ENCODE measurements around the gene CSH1. TPM values are rescaled to one million over a fixed set of nuclear protein-coding genes. Genes with fewer than 3 reads are reported as not detected.

CSH1 gene
- total and polyA plus RNA-seq, 4 donors: not detected

DNA sequence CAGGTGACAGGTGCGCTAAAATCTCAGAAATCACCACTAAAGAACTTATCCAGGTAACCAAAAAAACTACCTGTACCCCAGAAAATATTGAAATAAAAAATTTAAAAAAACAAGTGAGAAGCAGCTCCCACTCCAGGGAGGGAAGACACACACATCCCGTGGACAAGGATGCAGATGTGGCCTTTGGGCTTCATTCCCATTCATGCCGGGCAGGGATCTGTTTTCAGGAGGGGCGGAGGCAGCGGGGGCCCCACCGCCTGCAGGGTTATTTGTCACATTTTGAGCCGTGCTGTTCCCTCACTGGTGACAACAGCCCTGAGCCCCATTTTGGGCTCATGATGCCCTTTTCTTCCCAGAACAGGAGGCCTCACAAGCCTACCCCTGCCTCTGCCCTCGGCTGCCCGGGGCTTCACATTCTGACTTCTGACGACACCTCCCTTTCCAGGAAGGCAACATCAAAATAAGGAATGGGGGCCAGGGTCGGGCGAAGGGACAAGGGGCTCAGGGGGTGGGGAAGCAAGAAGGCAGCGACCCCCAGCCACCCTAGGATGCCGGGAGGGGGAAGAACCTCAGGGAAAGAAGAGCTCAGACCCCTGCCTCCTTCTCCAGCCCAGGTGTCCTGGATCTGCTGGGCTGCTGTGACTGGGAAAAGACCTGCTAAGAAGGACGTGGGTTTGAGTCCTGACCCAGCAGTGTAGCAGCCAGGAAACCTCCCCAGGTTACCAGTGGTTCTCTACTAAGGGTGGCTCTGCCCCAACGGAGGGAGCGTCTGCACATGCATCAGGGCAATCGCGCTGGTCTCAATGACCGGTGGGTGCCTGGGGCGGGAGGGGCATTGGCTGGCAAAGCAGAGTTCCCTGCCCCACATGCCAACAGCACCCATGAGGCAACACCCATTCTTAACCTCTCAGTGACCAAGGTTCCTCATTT, 38.1 kb upstream of the CSH1 start:
- Histone ChIP-seq H3K9me3 (ENCODE audit: control insufficient read depth in 4 of 4, insufficient read depth in 3 of 4, low read length in 3 of 4) (no peaks in the 10 kb centered on the region), H3K9ac (ENCODE audit: insufficient read depth in 1 of 2, low read length in 2 of 2) (no peak overlapping the region)
- WGBS, 2 donors: 81 to 84% methylated on average over 21 of the region's 21 CpGs

DNA sequence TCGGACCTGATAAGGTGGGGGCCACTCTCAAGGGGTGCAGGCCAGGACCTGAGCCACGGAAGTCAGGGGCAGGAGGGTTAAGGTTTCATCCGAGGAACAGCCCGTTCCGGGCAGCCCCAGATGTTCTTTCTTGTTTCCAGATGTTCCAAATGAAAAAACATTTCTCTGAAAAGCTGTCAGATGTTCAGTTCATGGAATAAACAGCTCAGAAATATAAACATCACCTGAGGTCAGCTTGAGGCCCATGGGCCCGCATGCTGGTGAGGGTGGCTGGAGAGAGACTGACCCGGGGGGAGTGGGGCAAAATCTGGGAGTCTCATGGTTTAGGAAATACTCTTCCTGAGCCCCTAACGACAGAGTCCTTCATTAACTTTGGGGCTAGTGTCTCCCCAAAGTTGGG, 37.2 kb upstream of the CSH1 start:
- WGBS, 2 donors: 87 to 89% methylated on average over 8 of the region's 8 CpGs
- H3K36me3 ChIP-seq (ENCODE audit: control insufficient read depth in 4 of 4, insufficient read depth in 4 of 4, low read length in 4 of 4): no peaks in the 10 kb centered on the region
- no peak overlapping the region for H3K27ac ChIP-seq (ENCODE audit: low read depth in 1 of 2, low read length in 1 of 2)
- ATAC-seq (ENCODE audit: insufficient read depth, low FRiP score) (no peak), DNase-seq (no peak)
- no peak for TF ChIP-seq CTCF (IDR thresholded peaks at IDR 0.05; ENCODE audit: control extremely low read depth, extremely low read depth)
- no peak overlapping the region for H3K9ac ChIP-seq (ENCODE audit: insufficient read depth in 1 of 2, low read length in 2 of 2)
- no peak overlapping the region for H3K4me3 ChIP-seq
- H3K4me1 ChIP-seq (ENCODE audit: control insufficient read depth in 5 of 5, insufficient read depth in 5 of 5, low read length in 5 of 5): peaks cover 0 to 5% (median 0%) of the 10 kb centered on the region in 5 donors
- H3K9me3 ChIP-seq (ENCODE audit: control insufficient read depth in 4 of 4, insufficient read depth in 3 of 4, low read length in 3 of 4): no peaks in the 10 kb centered on the region
- H3K27me3 ChIP-seq (ENCODE audit: control insufficient read depth in 3 of 3, insufficient read depth in 3 of 3, low read length in 2 of 3): no peaks in the 10 kb centered on the region

More for the DNA sequence above, 38.1 kb upstream of the CSH1 start:
- DNase-seq: no peak
- no peaks in the 10 kb centered on the region for H3K36me3 ChIP-seq (ENCODE audit: control insufficient read depth in 4 of 4, insufficient read depth in 4 of 4, low read length in 4 of 4)
- no peak overlapping the region for H3K27ac ChIP-seq (ENCODE audit: low read depth in 1 of 2, low read length in 1 of 2)
- peaks cover 0 to 5% (median 0%) of the 10 kb centered on the region in 5 donors for H3K4me1 ChIP-seq (ENCODE audit: control insufficient read depth in 5 of 5, insufficient read depth in 5 of 5, low read length in 5 of 5)
- TF ChIP-seq CTCF (IDR thresholded peaks at IDR 0.05; ENCODE audit: control extremely low read depth, extremely low read depth): no peak
- H3K27me3 ChIP-seq (ENCODE audit: control insufficient read depth in 3 of 3, insufficient read depth in 3 of 3, low read length in 2 of 3): no peaks in the 10 kb centered on the region
- ATAC-seq (ENCODE audit: insufficient read depth, low FRiP score): no peak
- no peak overlapping the region for H3K4me3 ChIP-seq

DNA sequence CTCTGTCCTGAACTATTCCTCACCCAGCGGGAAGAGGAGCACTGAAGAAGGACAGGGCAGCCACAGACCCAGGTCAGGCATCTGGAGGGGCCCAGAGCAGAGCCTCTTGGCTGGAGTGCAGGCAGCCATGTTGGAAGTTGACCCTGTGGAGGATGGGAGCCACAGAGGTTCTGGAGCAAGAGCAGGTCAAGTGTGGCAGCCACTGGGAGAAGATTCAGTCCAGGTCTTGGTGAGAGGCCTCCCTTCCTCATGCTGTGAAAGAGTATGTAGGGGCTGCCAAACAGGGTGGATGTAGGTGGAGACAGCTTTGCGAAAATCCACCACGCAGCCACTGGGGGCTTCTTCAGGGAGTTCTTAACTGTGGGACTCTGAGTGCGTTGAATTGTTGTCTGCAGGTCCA, 36.3 kb upstream of the CSH1 start:
- Histone ChIP-seq H3K36me3 (ENCODE audit: control insufficient read depth in 4 of 4, insufficient read depth in 4 of 4, low read length in 4 of 4) (no peaks in the 10 kb centered on the region), H3K9ac (ENCODE audit: insufficient read depth in 1 of 2, low read length in 2 of 2) (no peak overlapping the region), H3K27me3 (ENCODE audit: control insufficient read depth in 3 of 3, insufficient read depth in 3 of 3, low read length in 2 of 3) (no peaks in the 10 kb centered on the region), H3K4me3 (no peak overlapping the region), H3K4me1 (ENCODE audit: control insufficient read depth in 5 of 5, insufficient read depth in 5 of 5, low read length in 5 of 5) (peaks cover 0 to 5% (median 0%) of the 10 kb centered on the region in 5 donors), H3K27ac (ENCODE audit: low read depth in 1 of 2, low read length in 1 of 2) (no peak overlapping the region), H3K9me3 (ENCODE audit: control insufficient read depth in 4 of 4, insufficient read depth in 3 of 4, low read length in 3 of 4) (no peaks in the 10 kb centered on the region)
- WGBS, 2 donors: 90 to 91% methylated on average over 4 of the region's 4 CpGs
- ATAC-seq (ENCODE audit: insufficient read depth, low FRiP score): no peak
- DNase-seq: no peak
- TF ChIP-seq CTCF (IDR thresholded peaks at IDR 0.05; ENCODE audit: control extremely low read depth, extremely low read depth): no peak
